ENCODE results near the gene DENND5A. TPM values are rescaled to one million over a fixed set of nuclear protein-coding genes. Genes with fewer than 3 reads are reported as not detected.

The DENND5A gene
- total and polyA plus RNA-seq, 10 of the 15 experiments (the other 5 are each of a cell fraction or from before 2014, with no cell fraction given), result 15.6 to 157 (median 85.1) TPM

DNA sequence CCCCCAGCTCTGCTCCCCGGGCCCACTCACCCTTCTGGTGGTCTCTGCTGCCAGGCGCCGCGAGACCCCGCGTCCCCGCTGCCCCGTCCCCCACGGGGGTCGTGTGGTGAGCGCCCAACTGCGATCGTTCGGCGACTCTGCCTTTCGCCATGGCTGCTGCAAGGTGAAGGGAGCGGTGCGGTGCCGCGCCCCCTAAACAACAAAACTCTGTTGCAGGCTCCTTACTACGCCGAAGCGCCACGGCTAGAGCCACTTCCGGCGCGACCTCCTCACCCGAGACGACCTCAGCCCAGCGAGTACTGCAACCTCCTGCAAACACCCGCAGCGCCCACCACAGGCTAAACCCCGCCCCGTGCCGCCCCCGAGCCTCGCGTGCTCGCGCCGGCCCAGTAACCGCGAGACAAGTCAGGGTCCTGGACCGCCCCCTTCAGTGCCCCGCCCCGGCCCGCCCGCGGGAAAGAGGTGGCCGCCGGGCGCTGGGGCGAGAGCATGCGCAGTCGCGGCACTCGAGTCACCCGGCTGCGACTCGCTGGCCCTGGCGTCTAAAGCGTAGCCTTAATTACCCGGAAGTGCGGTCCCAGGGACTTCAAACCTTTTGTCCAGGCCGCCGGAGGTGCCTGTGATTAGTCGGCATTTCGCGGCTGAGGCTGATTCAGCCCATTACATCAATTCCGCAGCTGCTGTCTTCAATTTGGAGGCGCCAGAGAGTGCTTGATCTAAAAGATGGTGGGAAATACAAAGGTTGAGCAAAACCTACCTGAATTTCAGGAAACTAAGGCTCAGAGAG, 49.3 kb upstream of the DENND5A start, which contains the start of gene TMEM41B:
TMEM41B (minus strand) TSS at position 303 of the 787 bp plus-strand sequence; CDS start at position 151, 152 bp downstream.
- Histone ChIP-seq H3K36me3 (ENCODE audit: control insufficient read depth in 2 of 2, insufficient read depth in 2 of 2, low read length in 1 of 2) (no peaks in the 10 kb centered on the region), H3K27ac (ENCODE audit: control insufficient read depth, insufficient read depth) (peak within 1 kb of the TSS; percentile 83), H3K79me2 (ENCODE audit: control insufficient read depth, insufficient read depth, low read length) (peaks cover 31% of the 10 kb centered on the region), H2AFZ (ENCODE audit: control insufficient read depth, low read depth, low read length) (peak within 1 kb of the TSS; percentile 91), H3K4me2 (ENCODE audit: control insufficient read depth, insufficient read depth) (peak within 1 kb of the TSS; percentile 99), H4K20me1 (ENCODE audit: control insufficient read depth, insufficient read depth) (no peaks in the 10 kb centered on the region), H3K4me3 (peak within 1 kb of the TSS; percentile 94), H3K4me1 (ENCODE audit: control insufficient read depth, insufficient read depth, low read length) (peaks cover 3% of the 10 kb centered on the region; the same call in 1 of the 2 replicates), H3K9me3 (replicated peaks; ENCODE audit: control insufficient read depth, insufficient read depth, low read length) (no peaks in the 10 kb centered on the region), H3K27me3 (replicated peaks in 1 of 2; ENCODE audit: control insufficient read depth in 2 of 2, insufficient read depth in 2 of 2, low read length in 1 of 2) (no peaks in the 10 kb centered on the region), H3K9ac (ENCODE audit: control insufficient read depth, insufficient read depth, low read length) (peak within 1 kb of the TSS; percentile 89)
- under 1% methylated on average over 47 of the region's 71 CpGs for WGBS (ENCODE audit: insufficient coverage, insufficient replicate concordance, low lambda C conversion rate, missing lambda C conversion rate)
- ChIA-PET SMC1A (ENCODE audit: uncharacterized antibody, unreplicated experiment) (interaction anchor here (0.7 to 4.0 kb wide), 15 partner anchors 34 to 438 kb away, joined by 3 to 25 read pairs (median 6); partner anchors contain the start of gene IPO7), CTCF (interaction anchor here (1.0 to 1.4 kb wide), 4 partner anchors 48 to 177 kb away, joined by 3 to 9 read pairs (median 4); partner anchors contain the start of gene IPO7), POLR2A (interaction anchor here (0.6 to 2.4 kb wide), 10 partner anchors 8 to 146 kb away, joined by 3 to 10 read pairs (median 6); partner anchors contain the start of genes IPO7 and ZNF143), RAD21 (ENCODE audit: unreplicated experiment) (interaction anchor here (0.5 to 2.5 kb wide), 11 partner anchors 15 to 146 kb away, joined by 3 to 9 read pairs (median 4); partner anchors contain the start of genes DENND5A, IPO7 and ZNF143)
- peak; percentile 89 for DNase-seq (ENCODE audit: low read depth, low spot score)
- in situ Hi-C loops (cut with MboI), result no loop called here
- no TSS peak for BruUV-seq (replicated peaks)
- ATAC-seq, result peak; percentile 98
- intact Hi-C loops (cut with micrococcal nuclease; ENCODE audit: unreplicated experiment), result loop anchor here (2.0 to 5.0 kb wide), 4 partner anchors 50 to 107 kb away; partner anchors contain the start of gene DENND5A
- FAIRE-seq, result peak; percentile 68
- TF ChIP-seq ETV6 (conservative IDR thresholded peaks at IDR 0.05 in 1 of 2, IDR thresholded peaks at IDR 0.05 in 1 of 2; ENCODE audit: borderline replicate concordance in 1 of 2, low read depth in 1 of 2) (peak in 1 of 2 experiments; percentile 76; a peak in 2 of 4 replicates), RAD21 (IDR thresholded peaks at IDR 0.05; ENCODE audit: insufficient read depth, low read depth, low read length) (0 out of 2 replicates have a peak, but pooled peaks have one; percentile 2), POLR2A (IDR thresholded peaks at IDR 0.05; ENCODE audit: low read depth, low read length) (peak; percentile 96), ZSCAN29 (IDR thresholded peaks at IDR 0.05) (no peak), SMARCA5 (IDR thresholded peaks at IDR 0.05) (no peak; the same call in 1 of the 2 replicates), TBL1XR1 (IDR thresholded peaks at IDR 0.05; ENCODE audit: low read depth, low read length) (0 out of 2 replicates have a peak, but pooled peaks have one; percentile 36), KLF5 (IDR thresholded peaks at IDR 0.05; ENCODE audit: partially characterized antibody) (no peak), SIN3A (IDR thresholded peaks at IDR 0.05; ENCODE audit: low read depth, low read length) (no peak; the same call in 1 of the 2 replicates), BACH1 (IDR thresholded peaks at IDR 0.05; ENCODE audit: borderline replicate concordance) (peak; percentile 79; the same call in 1 of the 2 replicates), GABPA (IDR thresholded peaks at IDR 0.05; ENCODE audit: low read depth) (peak; percentile 86), FOS (IDR thresholded peaks at IDR 0.05; ENCODE audit: borderline replicate concordance, extremely low read depth, insufficient read length) (no peak), MTA2 (IDR thresholded peaks at IDR 0.05; ENCODE audit: low read depth) (no peak; the same call in 1 of the 2 replicates), MYB (IDR thresholded peaks at IDR 0.05; ENCODE audit: borderline replicate concordance, low read depth, low read length) (no peak), FOXK2 (IDR thresholded peaks at IDR 0.05) (no peak), TAF1 (IDR thresholded peaks at IDR 0.05; ENCODE audit: borderline replicate concordance, low read depth, low read length) (peak; percentile 96)
- TF ChIP-seq, protein P1, sequence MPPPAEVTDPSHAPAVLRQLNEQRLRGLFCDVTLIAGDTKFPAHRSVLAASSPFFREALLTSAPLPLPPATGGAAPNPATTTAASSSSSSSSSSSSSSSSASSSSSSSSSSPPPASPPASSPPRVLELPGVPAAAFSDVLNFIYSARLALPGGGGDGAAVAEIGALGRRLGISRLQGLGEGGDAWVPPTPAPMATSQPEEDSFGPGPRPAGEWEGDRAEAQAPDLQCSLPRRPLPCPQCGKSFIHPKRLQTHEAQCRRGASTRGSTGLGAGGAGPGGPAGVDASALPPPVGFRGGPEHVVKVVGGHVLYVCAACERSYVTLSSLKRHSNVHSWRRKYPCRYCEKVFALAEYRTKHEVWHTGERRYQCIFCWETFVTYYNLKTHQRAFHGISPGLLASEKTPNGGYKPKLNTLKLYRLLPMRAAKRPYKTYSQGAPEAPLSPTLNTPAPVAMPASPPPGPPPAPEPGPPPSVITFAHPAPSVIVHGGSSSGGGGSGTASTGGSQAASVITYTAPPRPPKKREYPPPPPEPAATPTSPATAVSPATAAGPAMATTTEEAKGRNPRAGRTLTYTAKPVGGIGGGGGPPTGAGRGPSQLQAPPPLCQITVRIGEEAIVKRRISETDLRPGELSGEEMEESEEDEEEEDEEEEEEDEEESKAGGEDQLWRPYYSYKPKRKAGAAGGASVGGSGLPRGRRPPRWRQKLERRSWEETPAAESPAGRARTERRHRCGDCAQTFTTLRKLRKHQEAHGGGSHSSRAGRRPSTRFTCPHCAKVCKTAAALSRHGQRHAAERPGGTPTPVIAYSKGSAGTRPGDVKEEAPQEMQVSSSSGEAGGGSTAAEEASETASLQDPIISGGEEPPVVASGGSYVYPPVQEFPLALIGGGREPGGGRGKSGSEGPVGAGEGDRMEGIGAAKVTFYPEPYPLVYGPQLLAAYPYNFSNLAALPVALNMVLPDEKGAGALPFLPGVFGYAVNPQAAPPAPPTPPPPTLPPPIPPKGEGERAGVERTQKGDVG (CRISPR knock-in tag; IDR thresholded peaks at IDR 0.05), result no peak
- TF ChIP-seq, protein P2, sequence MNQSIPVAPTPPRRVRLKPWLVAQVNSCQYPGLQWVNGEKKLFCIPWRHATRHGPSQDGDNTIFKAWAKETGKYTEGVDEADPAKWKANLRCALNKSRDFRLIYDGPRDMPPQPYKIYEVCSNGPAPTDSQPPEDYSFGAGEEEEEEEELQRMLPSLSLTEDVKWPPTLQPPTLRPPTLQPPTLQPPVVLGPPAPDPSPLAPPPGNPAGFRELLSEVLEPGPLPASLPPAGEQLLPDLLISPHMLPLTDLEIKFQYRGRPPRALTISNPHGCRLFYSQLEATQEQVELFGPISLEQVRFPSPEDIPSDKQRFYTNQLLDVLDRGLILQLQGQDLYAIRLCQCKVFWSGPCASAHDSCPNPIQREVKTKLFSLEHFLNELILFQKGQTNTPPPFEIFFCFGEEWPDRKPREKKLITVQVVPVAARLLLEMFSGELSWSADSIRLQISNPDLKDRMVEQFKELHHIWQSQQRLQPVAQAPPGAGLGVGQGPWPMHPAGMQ (IDR thresholded peaks at IDR 0.05; ENCODE audit: borderline replicate concordance), result no peak
- TF ChIP-seq, protein P3, sequence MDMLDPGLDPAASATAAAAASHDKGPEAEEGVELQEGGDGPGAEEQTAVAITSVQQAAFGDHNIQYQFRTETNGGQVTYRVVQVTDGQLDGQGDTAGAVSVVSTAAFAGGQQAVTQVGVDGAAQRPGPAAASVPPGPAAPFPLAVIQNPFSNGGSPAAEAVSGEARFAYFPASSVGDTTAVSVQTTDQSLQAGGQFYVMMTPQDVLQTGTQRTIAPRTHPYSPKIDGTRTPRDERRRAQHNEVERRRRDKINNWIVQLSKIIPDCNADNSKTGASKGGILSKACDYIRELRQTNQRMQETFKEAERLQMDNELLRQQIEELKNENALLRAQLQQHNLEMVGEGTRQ (IDR thresholded peaks at IDR 0.05; ENCODE audit: borderline replicate concordance, low read depth, low read length), result no peak; the same call in 1 of the 2 replicates
